NT2/D1 (cell line): ENCODE results near the gene CNIH3.

Experiments
- YY1 ChIP-seq: IDR thresholded peaks from 2 replicates; pipeline ENCODE4 v1.6.1; 2011; ENCODE audit not compliant: insufficient read length, insufficient read depth
- ZNF274 ChIP-seq: IDR thresholded peaks from 2 replicates; pipeline ENCODE4 v1.6.1; 2011; ENCODE audit warnings: mild to moderate bottlenecking, low read depth, low read length

DNA sequence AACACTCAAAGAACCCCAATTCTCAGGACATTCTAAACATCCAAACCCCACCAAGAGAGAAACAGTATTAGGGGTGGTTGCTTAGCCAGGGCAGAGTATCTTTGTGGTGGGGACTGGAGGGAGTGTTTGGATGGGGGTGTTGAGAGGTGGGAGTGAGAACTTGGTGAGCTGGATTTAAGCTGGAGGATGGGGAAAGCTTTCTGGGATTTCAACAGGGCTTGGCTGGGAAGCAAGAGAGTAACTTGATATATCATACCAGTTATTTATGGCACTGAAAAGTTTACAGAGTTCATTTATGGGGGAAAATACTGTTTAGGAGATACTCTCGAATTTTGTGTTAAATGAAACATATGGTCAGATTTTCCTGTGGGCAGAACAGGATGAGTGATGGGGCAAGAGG lies 6.8 kb upstream of the CNIH3 start:
- no peak for TF ChIP-seq YY1
- TF ChIP-seq ZNF274, result no peak
